Measurements from ENCODE around the gene CCDC85C.

The CCDC85C gene

DNA sequence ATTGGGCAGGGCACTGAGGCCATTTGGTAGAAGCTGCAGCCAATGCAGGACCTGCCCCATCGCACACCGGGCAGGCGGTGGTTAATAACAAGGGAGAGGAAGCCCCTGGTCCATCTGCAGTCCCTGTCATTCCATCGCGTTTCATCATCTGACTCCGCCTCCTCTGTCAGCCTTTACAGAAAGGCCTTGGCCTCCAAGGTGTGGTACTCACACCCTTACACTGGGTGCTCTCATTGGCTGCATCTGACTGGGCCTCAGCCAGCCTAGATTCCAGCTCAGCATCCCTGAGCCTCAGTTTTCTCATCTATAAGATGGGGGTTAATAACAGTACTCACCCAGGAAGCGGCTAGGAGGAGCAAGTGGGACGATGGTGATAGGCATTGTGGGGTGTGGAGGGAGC lies 26.2 kb upstream of the CCDC85C start:
- no peak for DNase-seq (ENCODE audit: low read depth)
- no peak for TF ChIP-seq CTCF (IDR thresholded peaks at IDR 0.05; ENCODE audit: low read length, missing control alignments)
- H3K4me3 ChIP-seq (replicated peaks; ENCODE audit: low read depth, low read length): no peak overlapping the region

DNA sequence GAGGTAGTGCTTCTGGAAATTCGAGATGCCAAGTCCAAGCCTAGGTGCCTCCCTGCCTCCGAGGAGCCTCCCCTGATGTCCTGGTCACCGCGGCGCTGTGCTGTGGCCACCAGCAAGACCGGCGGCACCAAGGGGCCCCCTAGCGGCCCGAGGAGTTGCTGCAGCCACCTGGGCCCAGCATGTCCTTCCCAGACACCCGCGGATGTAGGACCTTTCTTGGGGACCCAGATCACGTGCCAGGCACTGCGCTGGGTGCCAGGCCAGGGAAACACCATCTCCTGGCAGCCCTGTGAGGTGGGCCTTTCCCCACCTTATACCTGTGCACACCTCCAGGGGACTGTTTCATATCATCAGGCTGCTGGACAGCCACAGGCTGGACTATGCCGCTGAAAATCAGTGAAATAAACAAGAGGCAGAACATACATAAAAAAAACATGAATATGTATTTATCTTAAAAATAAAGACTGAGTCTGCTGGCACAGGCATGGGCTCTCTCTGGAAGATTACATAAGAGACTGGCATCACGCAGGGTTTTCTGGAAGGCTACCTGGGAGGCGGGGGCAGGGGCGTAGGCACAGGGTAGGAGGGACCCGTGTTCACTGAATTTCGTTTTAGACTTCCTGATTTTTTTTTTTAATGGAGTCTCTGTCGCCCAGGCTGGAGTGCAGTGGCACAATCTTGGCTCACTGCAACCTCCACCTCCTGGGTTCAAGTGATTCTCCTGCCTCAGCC lies 25.0 kb upstream of the CCDC85C start:
- peak; percentile 93 for TF ChIP-seq CTCF (IDR thresholded peaks at IDR 0.05; ENCODE audit: low read length, missing control alignments)
- H3K4me3 ChIP-seq (replicated peaks; ENCODE audit: low read depth, low read length): no peak overlapping the region
- DNase-seq (ENCODE audit: low read depth): peak; percentile 74

- H3K4me3 ChIP-seq (replicated peaks; ENCODE audit: low read depth, low read length): no peak overlapping the region
- no peak for TF ChIP-seq CTCF (IDR thresholded peaks at IDR 0.05; ENCODE audit: low read length, missing control alignments)
- no peak for DNase-seq (ENCODE audit: low read depth)
Measured at GRCh38 chr14:99627510-99628381, 23.7 kb upstream of the CCDC85C start.

GRCh38 chr14:99627100-99627499 lies 23.1 kb upstream of the CCDC85C start:
- no peak for TF ChIP-seq CTCF (IDR thresholded peaks at IDR 0.05; ENCODE audit: low read length, missing control alignments)

DNA sequence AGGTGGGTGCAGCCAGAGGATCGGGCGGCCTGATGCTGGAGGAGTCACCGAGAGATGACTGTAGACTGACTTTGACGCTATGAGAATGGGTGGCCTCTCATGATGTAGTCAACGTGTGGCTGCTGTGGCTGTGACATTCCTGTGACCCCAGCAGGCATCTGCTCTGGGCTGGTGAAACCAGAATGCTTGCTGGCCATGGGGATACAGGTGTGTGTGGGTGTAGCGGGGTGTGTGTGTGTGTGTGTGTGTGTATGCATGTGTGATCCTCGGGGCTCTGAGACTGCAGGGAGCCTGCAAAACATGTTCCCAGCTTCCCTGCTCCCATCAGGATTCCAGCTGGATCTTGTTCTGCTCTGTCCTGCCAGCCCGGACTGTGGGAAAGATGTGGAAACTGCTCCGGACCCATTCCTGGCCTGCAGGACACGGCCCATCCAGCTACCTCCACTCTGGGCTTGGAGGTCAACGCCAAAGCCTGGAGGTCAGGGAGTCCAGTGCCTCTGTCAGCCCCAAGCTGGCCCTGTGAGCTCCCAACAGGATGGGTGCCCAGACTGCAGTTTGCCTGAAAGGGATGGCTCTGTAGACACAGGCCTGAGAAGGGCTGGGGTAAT lies 22.1 kb upstream of the CCDC85C start:
- TF ChIP-seq CTCF (IDR thresholded peaks at IDR 0.05; ENCODE audit: low read length, missing control alignments): no peak
- H3K4me3 ChIP-seq (replicated peaks; ENCODE audit: low read depth, low read length): no peak overlapping the region
- no peak for DNase-seq (ENCODE audit: low read depth)

More at GRCh38 chr14:99627100-99627499, 23.1 kb upstream of the CCDC85C start:
- H3K4me3 ChIP-seq (replicated peaks; ENCODE audit: low read depth, low read length): no peak overlapping the region
- DNase-seq (ENCODE audit: low read depth): no peak

DNA sequence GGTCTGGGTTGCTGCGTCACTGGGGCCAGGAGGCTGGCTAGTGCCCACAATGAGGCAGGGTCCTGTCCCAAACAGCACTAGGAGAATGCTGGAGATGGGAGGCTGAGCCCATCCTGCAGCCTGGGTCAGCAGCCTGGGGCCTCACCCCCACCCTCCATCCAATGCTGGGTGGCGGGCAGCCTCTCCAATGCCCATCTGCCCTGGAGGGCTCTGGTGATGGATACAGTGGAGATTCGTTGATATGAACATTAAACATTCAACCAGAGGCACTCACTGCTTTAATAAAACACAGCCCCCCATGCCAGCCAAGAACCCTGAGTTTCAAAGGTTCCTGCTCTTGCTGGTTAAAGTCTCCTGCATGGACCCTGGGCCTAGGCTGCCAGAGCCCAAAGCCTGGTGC lies 21.5 kb upstream of the CCDC85C start:
- DNase-seq (ENCODE audit: low read depth): no peak
- TF ChIP-seq CTCF (IDR thresholded peaks at IDR 0.05; ENCODE audit: low read length, missing control alignments): no peak
- no peak overlapping the region for H3K4me3 ChIP-seq (replicated peaks; ENCODE audit: low read depth, low read length)
